Measurements from ENCODE around the gene MED16. TPM values are rescaled to one million over a fixed set of nuclear protein-coding genes. Genes with fewer than 3 reads are reported as not detected.

MED16 gene
- polyA plus RNA-seq, 10 donors = 26.6 to 41.5 (median 33.6) TPM

- no peak for DNase-seq
Observed at GRCh38 chr19:929203-929890, 36.4 kb upstream of the MED16 start.

- DNase-seq = no peak
Observed at GRCh38 chr19:928471-929202, 35.6 kb upstream of the MED16 start.

DNA sequence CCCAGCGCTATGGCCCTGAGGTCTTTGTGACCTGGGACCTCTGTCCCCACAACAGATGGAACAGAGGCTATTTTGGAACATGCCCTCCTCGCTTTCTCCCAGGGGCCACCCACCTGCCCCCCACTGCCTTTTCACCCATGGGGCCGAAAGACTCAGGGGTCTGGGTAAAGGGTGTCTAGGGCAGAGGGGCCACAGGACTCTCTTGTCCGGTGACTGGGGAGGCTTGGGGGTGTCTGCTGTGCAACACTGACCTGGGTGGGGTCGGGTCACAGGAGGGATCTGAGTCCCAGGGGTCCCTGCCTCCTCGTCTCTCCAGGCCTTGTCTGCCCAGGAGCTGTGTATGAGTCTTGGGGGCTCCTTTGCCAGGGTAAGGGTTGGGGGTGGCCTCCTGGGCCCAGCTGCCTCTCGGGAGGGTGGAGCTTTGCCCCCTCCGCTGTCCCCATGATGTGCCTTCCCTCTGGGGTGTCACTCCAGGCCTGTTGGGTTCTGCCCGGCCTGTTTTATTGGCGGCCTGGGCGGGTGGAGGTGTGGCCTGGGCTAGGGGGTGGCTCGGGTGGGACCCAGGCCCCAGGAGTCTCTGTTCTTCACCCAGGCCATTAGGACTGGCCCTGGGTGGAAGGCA, 34.9 kb upstream of the MED16 start:
- DNase-seq = no peak

DNA sequence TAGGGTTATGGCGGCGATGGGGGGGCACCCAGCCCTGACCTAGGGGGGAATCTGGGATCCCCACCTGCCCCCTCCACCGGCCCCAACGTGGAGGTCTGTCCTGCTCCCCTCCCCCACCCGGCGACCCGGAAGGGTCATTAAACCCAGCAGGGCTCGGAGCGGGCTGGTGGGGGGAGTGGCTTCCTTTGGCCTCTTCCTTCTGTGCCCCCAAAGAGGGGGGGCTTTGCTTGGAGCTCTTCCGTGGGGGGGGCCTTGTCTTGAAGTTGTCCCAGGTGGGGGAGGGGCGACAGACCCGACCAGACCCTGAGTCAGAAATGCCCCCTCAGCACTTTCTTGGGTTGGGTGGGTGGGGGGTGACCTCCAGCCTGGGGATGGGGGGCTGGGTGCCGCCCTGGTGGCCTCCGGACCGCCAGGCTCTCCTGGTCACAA, 34.4 kb upstream of the MED16 start:
- no peak for DNase-seq

GRCh38 chr19:926589-927350, 33.8 kb upstream of the MED16 start:
- DNase-seq = peak in 2 of 3 donors; percentile 60 to 72

DNA sequence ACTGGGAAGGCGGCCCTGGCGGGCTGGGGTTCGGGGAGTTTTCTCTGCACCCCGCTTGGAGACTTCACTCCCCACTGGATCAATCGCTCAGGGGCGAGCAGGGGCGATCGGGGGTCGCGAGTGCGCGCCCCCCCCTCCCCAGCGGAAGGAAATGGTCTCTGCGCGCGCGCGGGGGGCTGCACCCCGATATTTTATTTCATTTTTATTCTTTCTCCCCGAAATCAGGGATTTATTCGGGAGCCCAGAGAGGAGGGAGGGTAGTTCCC, 33.3 kb upstream of the MED16 start:
- DNase-seq = peak in 1 of 3 donors; percentile 60

DNA sequence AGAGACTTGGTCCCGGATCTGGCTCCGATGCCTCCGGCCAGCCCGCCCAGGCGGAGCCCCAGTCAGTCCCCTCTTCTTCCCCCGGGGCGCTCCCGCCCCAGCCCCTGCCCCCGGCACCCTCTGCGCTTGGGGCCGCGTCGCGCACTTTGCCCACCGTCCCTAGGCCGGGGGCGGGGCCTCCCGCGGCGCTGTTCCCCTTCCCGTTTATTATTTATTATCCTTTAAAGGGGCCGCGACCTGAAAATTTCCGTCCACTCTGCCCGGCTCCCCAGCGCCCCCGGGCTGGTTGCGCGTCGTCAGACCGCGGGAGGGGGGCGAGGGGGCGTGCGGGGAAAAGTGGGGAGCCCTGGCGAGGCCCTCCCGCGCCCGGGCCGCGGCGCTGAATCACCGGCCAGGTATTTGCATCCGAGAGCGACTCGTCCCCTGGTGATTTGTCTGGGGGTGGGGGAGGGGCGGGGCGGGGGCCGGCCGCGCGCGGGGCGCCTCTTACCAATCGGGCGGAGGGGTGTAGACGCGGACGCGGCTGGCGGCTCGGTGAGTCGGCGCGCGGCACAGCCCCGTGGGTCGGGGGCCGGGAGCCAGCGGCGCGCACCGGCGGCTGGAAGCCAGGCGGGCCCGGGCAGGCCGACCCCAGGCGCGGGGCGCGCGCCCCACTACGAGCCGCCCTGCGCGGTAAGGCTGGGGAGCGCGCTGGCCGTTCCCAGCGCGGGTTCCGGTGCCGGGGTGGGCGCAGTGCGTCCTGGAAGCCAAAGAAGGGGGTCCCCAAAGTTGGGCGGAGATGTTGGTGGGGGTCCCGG, 32.7 kb upstream of the MED16 start, which contains the start of gene ARID3A:
Gene ARID3A, plus strand, starts transcription at position 510 of the 797 bp plus-strand sequence. CDS start 3,494 bp downstream, outside the sequence.
- DNase-seq = peak; percentile 85 to 95 (median 90)

- DNase-seq = no peak
Observed at GRCh38 chr19:925087-925525, 32.1 kb upstream of the MED16 start.

DNA sequence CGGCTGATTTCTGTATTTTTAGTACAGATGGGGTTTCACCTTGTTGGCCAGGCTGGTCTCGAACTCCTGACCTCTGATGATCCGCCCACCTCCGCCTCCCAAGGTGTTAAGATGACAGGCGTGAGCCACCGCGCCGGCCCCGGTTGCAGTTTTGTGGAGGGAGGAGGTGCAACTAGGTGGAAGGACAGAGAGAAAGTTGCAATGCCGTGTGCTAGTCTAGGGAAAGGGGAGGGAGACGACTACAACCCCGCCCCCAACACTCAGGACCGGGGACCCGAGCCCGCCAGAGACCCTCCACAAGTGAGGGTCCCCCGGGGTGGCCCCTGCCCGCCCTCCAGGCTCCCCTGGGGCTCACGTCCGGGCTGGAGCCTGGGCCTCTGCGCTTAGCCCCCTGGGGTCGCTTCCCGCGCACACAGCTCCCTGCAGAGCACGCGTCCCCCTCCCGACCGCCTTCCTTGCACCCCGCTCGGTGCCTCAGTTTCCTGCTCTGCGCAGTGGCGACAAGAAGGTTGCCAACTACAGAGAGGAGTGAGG, 31.6 kb upstream of the MED16 start:
- peak in 1 of 3 donors; percentile 51 for DNase-seq

GRCh38 chr19:920051-920864, 27.3 kb upstream of the MED16 start:
- DNase-seq = peak in 1 of 3 donors; percentile 49

DNA sequence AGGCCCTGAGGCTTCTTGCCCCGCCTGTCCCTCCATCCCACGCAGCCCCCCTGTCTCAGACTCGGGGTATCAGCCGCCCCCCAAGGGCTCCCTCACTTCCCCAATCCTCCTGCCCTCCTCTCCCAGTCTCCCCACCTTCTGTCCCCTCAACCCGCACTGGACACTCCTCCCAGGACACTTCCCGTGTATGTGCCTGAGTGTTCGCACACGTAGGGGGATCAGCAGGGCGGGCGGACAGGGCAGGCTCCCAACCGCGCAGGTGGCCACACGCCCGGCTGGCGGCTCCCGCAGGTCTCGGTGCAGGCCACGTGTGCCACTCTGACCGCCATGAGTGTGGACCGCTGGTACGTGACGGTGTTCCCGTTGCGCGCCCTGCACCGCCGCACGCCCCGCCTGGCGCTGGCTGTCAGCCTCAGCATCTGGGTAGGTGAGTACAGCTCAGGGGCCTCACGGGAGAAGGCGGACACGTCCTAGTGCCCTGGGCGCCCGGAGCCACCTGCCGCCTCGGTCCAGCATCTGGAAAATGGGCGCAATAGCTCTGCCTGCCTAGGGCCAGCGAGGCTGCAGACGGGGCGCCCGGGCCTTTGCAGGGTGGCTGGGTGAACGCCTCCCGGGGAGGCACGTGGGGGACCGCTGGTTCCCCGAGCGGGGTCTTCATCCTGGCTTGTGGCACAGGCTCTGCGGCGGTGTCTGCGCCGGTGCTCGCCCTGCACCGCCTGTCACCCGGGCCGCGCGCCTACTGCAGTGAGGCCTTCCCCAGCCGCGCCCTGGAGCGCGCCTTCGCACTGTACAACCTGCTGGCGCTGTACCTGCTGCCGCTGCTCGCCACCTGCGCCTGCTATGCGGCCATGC, 26.4 kb upstream of the MED16 start:
- peak in 1 of 3 donors; percentile 37 for DNase-seq

DNA sequence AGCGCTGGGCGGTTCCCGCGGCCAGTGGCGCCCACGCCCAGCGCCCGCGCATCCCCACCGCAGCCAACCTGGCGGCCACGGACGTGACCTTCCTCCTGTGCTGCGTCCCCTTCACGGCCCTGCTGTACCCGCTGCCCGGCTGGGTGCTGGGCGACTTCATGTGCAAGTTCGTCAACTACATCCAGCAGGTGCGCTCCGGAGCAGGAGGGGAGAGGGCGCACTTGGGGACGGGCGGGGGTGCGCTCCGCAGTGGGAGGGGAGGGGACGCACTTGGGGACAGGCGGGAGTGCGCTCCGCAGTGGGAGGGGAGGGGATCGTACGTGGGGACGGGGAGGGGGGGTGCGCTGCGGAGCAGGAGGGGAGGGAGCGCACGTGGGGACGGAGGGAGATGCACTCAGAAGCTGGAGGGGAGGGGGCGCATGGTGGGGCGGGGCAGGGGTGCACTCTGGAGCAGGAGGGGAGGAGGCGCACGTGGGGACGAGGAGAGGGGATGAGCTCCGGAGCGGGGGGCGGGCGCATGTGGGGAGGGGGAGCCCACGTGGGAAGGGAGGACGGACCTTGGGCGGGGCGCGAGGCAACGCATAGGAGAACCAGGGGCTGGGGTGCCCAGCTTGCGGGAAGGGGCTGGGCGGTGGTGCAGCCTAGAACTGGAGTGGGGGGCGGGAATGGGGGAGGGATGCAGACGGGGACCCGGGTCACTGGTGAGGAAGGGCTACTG, 25.7 kb upstream of the MED16 start:
- DNase-seq = no peak

- peak in 1 of 3 donors; percentile 27 for DNase-seq
Observed at GRCh38 chr19:918152-918437, 25.1 kb upstream of the MED16 start.

GRCh38 chr19:917323-918151, 24.6 kb upstream of the MED16 start, which contains the start of gene KISS1R:
Gene KISS1R (plus strand): TSS chr19:917333. CDS start chr19:917503, 170 bp downstream.
- DNase-seq = peak in 1 of 3 donors; percentile 54

DNA sequence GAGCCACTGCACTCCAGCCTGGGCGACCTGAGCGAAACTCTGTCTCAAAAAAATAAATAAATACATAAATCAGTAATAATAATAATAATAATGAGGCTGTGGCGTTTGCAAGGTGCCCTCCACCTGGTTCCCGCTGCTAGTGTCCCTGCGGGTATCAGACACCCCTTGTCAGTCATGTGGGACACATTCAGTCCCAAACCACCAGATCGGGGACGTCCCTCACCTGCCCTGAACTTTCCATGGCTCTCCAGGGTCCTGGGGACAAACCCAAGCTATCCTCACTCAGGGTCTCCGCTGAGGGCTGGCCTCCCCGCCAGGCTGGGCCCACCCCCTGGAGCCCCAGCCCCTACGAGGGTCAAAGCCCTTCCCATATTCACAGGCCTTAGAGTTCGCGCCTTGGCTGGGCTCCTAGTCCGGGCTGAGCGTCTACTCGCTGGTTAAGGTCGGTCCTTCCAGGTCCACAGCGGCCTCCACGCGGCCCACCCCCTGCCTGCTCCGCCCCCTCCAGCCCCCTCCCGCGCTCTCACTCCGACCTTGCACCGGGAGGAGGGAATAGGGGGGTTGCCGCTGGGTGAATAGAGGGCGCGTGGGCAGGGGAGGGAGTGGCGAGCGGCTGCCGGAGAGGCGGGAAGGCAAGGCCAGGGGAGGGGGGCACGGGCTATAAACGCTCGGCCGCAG, 23.8 kb upstream of the MED16 start:
- peak in 1 of 3 donors; percentile 29 for DNase-seq

- DNase-seq = peak; percentile 56 to 86 (median 77)
Observed at GRCh38 chr19:913080-913748, 20.2 kb upstream of the MED16 start, which contains the start of gene R3HDM4. Gene R3HDM4 (minus strand): TSS chr19:913219. CDS start chr19:913157, 62 bp downstream.

Data from muscle of back (tissue), 11 donors.